ENCODE results near the gene ATAD3C. TPM values are rescaled to one million over a fixed set of nuclear protein-coding genes. Genes with fewer than 3 reads are reported as not detected.
"Not testable (repeated sequence)": the region's sequence is repeated elsewhere in the genome, so short reads cannot be mapped to it uniquely, and the experiment has no call there.

The ATAD3C gene
- total and polyA plus RNA-seq, 10 donors = 0.25 to 3.9 (median 0.70) TPM; not detected in 2

GRCh38 chr1:1479547-1480487 is 30.3 kb downstream of the ATAD3C start:
- no peak for DNase-seq
- Histone ChIP-seq H3K36me3 (peaks cover 0 to 76% (median 57%) of the 10 kb centered on the region in 6 donors), H3K27me3 (replicated peaks in 1 of 7) (no peaks in the 10 kb centered on the region), H3K4me3 (no peak overlapping the region), H3K4me1 (peaks cover 0 to 8% (median 0%) of the 10 kb centered on the region in 6 donors), H3K27ac (no peak overlapping the region), H3K9me3 (no peaks in the 10 kb centered on the region)
- intact Hi-C loops (cut with DNase I; ENCODE audit: low total_unique reads) = no loop called here
- WGBS, 5 donors = 95 to 97% (median 96%) methylated on average over 24 to 42 of the region's 42 CpGs
- no peak for TF ChIP-seq CTCF (IDR thresholded peaks at IDR 0.05 in 8 of 11, conservative IDR thresholded peaks at IDR 0.05 in 3 of 11)
- TF ChIP-seq POLR2AphosphoS5 (IDR thresholded peaks at IDR 0.05) = no peak

GRCh38 chr1:1480488-1480867 is 31.0 kb downstream of the ATAD3C start:
- H3K27ac ChIP-seq; H3K27me3 ChIP-seq (replicated peaks in 1 of 7); DNase-seq; H3K4me3 ChIP-seq; H3K4me1 ChIP-seq; intact Hi-C loops (cut with DNase I; ENCODE audit: low total_unique reads); H3K9me3 ChIP-seq: not testable (repeated sequence)
- H3K36me3 ChIP-seq = peaks cover 0 to 82% (median 60%) of the 10 kb centered on the region in 6 donors
- whole genome bisulfite sequencing, 5 donors = 95 to 100% (median 97%) methylated on average over 2 to 16 of the region's 16 CpGs

GRCh38 chr1:1481811-1482210 is 32.3 kb downstream of the ATAD3C start:
- H3K9me3 ChIP-seq; H3K4me1 ChIP-seq; DNase-seq; H3K27me3 ChIP-seq (replicated peaks in 1 of 7); H3K27ac ChIP-seq; H3K4me3 ChIP-seq; intact Hi-C loops (cut with DNase I; ENCODE audit: low total_unique reads): not testable (repeated sequence)
- 93 to 99% (median 98%) methylated on average over 18 to 30 of the region's 30 CpGs for WGBS, 5 donors
- H3K36me3 ChIP-seq = peaks cover 0 to 92% (median 70%) of the 10 kb centered on the region in 6 donors

GRCh38 chr1:1482856-1483255 is 33.4 kb downstream of the ATAD3C start:
- H3K9me3 ChIP-seq = no peaks in the 10 kb centered on the region
- no peak overlapping the region for H3K4me3 ChIP-seq
- no peaks in the 10 kb centered on the region for H3K27me3 ChIP-seq (replicated peaks in 1 of 7)
- no peak overlapping the region for H3K27ac ChIP-seq
- TF ChIP-seq POLR2A (IDR thresholded peaks at IDR 0.05) (no peak), POLR2AphosphoS5 (IDR thresholded peaks at IDR 0.05) (no peak), CTCF (IDR thresholded peaks at IDR 0.05 in 8 of 11, conservative IDR thresholded peaks at IDR 0.05 in 3 of 11) (no peak)
- DNase-seq = no peak
- no peaks in the 10 kb centered on the region for H3K4me1 ChIP-seq
- WGBS, 5 donors = 96 to 97% (median 97%) methylated on average over 14 of the region's 14 CpGs
- peaks cover 0 to 92% (median 71%) of the 10 kb centered on the region in 6 donors for H3K36me3 ChIP-seq
- intact Hi-C loops (cut with DNase I; ENCODE audit: low total_unique reads) = no loop called here

- peak in 2 of 3 donors; percentile 6 to 35 for TF ChIP-seq POLR2AphosphoS5 (IDR thresholded peaks at IDR 0.05)
- no peak for TF ChIP-seq CTCF (IDR thresholded peaks at IDR 0.05 in 8 of 11, conservative IDR thresholded peaks at IDR 0.05 in 3 of 11)
- H3K4me3 ChIP-seq = no peak overlapping the region
- WGBS, 5 donors = 89 to 97% (median 96%) methylated on average over 16 of the region's 16 CpGs
- H3K27ac ChIP-seq = no peak overlapping the region
- H3K4me1 ChIP-seq = no peaks in the 10 kb centered on the region
- DNase-seq = no peak
- H3K27me3 ChIP-seq (replicated peaks in 1 of 7) = no peaks in the 10 kb centered on the region
- H3K36me3 ChIP-seq = peaks cover 0 to 94% (median 74%) of the 10 kb centered on the region in 6 donors
- intact Hi-C loops (cut with DNase I; ENCODE audit: low total_unique reads) = no loop called here
- no peaks in the 10 kb centered on the region for H3K9me3 ChIP-seq
These were observed 34.2 kb downstream of the ATAD3C start for GRCh38 chr1:1483714-1484113.

- H3K9me3 ChIP-seq; H3K27me3 ChIP-seq (replicated peaks in 1 of 7); DNase-seq; H3K4me1 ChIP-seq; H3K4me3 ChIP-seq; intact Hi-C loops (cut with DNase I; ENCODE audit: low total_unique reads); H3K27ac ChIP-seq: not testable (repeated sequence)
- peaks cover 0 to 95% (median 77%) of the 10 kb centered on the region in 6 donors for H3K36me3 ChIP-seq
- 89 to 98% (median 96%) methylated on average over 12 to 43 of the region's 46 CpGs for WGBS, 5 donors
These were observed 35.7 kb downstream of the ATAD3C start for GRCh38 chr1:1484976-1485750.

- H3K9me3 ChIP-seq; H3K4me3 ChIP-seq; H3K27ac ChIP-seq; intact Hi-C loops (cut with DNase I; ENCODE audit: low total_unique reads); H3K4me1 ChIP-seq; DNase-seq; H3K27me3 ChIP-seq (replicated peaks in 1 of 7): not testable (repeated sequence)
- peaks cover 0 to 95% (median 77%) of the 10 kb centered on the region in 6 donors for H3K36me3 ChIP-seq
- 84 to 97% (median 96%) methylated on average over 6 to 31 of the region's 31 CpGs for WGBS, 5 donors
These were observed 36.3 kb downstream of the ATAD3C start for GRCh38 chr1:1485755-1486317.

Data from spleen (tissue), 11 donors.